ENCODE measurements around the gene LRBA.
"Not testable (repeated sequence)": the region's sequence is repeated elsewhere in the genome, so short reads cannot be mapped to it uniquely, and the experiment has no call there.

The LRBA gene

DNA sequence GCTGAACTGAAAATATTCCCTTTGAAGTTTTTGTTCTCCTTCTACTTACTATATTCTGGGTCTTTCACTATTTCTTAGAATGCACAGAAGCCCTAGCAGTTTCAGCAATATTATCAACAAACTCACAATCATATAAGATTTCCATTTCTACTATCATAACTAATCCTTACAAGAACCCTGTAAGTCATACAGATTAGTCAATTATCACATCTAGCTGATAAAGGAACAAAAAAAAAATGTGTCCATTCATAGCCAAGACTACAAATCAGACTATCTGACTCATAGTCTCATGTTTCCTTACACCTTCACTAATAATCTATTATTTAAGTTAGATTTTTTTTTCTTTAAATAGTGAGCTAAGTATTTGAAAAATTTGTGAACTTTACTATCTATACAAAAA lies 72.5 kb downstream of the LRBA start:
- no peak for DNase-seq

DNA sequence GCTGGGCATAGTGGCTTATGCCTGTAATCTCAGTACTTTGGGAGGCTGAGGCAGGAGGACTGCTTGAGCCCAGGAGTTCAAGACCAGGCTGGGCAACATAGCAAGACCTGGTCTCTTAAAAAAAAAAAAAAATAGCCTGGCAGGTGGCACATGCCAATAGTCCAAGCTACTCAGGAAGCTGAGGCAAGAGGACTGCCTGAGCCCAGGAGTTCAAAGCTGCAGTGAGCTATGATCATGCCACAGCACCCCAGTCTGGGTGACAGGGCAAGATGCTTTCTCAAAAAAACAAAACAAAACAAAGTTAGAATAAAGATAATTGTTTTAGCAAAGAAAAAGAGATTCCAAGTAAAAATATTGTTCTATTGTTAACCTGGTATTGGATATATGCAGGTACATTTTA lies 75.0 kb downstream of the LRBA start:
- no peak for DNase-seq

DNA sequence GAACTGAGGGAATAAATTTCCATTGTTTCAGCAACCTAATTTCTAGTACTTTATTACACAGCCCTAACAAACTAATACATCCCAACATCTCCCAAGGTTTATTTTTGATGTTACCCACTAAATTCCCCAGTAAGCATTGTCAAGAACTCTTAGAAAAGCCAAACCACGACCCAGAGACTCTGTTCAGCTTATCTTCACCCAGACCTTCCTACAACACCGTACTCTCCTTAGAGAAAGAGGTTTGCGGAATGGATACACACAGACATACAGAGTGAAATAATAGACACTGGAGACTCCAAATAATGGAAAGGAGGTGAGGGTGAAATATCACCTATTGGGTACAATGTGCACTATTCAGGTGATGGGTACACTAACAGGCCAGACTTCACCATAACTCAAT lies 75.6 kb downstream of the LRBA start:
- DNase-seq = no peak

DNA sequence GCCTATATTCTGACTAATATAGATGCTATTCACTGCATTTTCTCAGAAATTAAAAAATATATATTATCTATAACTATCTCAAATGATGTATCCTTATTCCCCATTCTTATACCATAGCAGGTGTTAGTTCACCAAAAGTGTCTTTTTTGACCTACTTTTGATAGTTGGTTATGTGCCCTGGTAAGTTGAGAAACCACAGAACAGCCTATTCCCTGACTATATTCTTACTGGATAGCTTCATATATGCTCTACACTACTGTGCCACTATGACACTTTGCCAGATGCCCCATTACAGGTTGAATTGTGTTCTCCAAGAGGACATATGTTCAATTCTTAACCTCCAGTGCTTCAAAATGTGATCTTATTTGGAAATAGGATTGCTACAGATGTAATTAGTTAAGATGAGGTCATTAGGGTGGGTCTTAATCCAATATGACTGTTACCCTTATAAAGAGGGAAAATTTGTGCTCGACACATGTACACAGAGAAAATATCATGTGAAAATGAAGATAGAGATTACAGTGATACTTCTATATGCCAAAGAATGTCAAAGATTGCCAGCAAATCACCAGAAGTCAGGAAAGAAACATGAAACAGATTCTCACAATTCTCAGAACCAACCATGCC lies 76.1 kb downstream of the LRBA start:
- no peak for DNase-seq

DNA sequence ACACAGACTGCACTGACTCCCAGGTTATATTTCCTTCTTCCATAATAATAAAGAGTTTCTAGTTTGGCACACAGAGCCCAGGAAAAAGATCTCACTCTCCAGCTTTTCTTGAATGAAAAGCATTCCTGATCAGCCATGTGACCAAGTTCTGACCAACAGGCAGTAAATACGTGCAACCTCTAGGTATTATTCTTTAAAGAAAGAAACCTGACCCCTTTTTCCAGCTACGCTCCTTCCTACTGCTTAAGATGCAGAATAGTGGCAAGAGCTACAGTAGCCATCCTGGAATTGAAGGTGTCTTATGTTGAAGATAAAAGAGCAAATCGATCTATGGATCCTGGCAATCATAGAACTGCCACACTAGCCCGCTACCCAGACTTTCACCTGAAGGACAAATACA lies 76.7 kb downstream of the LRBA start:
- no peak for DNase-seq

DNA sequence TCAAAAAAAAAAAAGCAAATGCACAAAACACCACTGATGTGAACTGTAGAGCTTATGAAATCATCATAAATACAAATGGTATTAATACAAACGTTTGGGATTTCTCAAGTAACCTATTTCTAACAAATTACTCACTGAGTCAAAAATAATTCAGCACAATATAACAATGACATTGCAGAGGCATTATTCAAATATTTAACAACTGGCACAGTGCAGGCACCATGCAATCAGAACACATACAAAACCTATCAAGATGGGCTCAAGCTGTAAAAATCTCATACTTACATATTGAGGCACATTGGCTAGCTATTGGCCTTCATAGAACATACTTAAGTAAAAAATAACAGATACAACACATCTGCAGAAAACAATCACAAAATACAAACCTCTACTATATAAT lies 81.1 kb downstream of the LRBA start:
- DNase-seq = no peak

DNA sequence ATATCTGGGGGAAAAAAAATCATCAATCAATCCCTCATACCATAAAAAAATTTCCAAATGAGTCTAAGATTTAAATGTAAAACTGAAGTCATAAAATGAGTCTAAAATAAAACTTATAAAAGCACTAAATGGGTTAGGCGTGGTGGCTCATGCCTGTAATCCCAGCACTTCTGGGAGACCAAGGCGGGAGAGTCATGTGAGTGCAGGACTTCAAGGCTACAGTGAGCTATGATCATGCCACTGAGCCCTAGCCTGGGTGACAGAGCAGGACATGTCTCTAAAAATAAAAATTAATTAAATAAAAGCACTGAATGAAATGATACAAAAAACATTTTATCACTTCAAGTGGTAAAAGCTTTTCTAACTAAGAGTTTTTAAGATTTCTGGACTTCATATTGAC lies 83.3 kb downstream of the LRBA start:
- DNase-seq = no peak

DNA sequence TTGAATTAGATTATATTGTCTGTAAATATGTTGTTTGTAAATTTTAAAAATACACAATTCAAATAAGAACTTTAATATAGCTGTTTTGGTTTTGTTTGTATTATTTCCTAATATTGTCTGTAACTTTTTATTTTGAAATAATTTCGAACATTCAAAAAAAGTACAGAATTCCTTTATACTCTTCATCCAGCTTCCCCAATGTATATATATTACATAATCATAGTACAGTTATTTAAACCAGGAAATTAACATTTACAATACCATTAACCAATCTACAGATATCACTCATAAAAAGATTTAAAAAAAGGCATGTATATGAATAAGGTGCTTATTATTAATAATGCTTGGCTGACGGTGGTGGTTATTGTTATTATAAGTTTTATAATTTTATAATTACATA lies 84.1 kb downstream of the LRBA start:
- DNase-seq = no peak

DNA sequence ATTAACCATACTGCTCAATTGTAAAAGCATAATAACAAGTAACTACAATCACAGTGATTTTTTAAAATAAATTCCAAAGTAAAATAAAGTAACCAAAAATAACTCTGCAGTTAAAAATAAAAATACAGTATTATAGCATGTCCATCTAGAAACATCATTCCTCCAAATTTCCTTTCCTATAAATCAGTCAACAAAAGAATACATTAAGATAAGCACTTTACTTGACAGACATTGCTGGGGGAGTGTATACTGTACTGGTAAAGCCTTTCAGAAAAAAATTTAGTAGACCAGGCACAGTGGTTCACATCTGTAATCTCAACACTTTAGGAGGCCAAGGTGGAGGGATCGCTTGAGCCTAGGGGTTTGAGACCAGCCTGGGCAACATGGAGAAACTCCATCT lies 91.1 kb downstream of the LRBA start:
- no peak for DNase-seq

DNA sequence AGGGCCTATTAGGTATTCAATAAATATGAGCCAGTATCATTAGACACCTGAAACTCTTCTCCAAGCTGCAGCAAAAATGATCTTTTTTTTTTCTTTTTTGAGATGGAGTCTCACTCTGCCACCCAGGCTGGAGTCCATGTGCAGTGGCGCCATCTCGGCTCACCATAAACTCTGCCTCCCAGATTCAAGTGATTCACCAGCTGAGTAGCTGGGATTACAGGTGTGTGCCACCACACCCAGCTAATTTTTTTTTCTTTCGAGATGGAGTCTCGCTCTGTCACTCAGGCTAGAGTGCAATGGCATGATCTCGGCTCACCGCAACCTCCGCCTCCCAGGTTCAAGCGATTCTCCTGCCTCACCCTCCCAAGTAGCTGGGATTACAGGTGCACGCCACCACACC lies 93.6 kb downstream of the LRBA start:
- not testable (repeated sequence) for DNase-seq

DNA sequence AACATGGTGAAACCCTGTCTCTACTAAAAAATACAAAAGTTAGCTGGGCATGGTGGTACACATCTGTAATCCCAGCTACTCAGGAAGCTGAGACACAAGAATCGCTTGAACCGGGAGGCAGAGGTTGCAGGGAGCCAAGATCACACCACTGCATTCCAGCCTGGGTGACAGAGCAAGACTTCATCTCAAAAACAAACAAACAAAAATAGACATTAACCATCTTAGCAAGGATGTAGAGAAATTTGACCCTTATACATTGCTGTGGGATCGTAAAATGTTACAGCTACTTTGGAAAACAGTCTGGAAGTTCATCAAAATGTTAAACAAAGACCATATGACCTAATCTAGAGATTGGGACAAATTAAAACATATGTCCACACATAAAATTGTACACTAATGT lies 96.5 kb downstream of the LRBA start:
- not testable (repeated sequence) for DNase-seq

DNA sequence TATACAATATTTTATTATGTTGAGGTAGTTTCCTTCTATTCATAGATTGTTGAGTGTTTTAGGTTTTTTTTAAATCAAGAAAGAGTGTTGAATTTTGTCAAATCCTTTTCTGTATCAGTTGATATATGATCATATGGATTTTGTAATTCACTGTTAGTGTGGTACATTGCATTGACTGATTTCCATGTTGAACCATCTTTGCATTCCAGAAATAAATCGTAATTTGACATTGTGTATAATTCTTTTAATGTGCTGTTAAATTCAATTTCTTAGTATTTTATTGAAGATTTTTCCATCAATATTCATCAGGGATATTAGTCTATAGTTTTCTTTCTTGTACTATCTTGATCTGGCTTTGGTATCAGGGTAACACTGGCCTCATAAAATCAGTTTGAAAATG lies 103.8 kb downstream of the LRBA start:
- DNase-seq = no peak

DNA sequence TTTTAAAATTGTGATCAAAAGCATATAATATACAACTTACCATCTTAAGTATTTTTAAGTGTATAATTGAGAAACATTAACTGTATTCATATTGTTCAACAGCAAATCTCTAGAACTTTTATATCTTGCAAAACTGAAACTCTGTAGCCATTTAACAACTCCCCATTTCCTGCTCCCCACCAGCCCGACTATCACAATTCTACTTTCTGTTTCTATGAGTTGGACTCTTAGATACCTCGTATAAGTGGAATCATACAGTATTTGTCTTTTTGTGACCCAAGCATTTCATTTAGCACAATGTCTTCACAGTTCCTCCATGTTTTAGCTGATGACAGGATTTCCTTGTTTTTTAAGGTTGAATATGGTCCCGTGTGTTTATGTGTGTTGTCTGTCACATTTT lies 106.0 kb downstream of the LRBA start:
- DNase-seq = no peak

DNA sequence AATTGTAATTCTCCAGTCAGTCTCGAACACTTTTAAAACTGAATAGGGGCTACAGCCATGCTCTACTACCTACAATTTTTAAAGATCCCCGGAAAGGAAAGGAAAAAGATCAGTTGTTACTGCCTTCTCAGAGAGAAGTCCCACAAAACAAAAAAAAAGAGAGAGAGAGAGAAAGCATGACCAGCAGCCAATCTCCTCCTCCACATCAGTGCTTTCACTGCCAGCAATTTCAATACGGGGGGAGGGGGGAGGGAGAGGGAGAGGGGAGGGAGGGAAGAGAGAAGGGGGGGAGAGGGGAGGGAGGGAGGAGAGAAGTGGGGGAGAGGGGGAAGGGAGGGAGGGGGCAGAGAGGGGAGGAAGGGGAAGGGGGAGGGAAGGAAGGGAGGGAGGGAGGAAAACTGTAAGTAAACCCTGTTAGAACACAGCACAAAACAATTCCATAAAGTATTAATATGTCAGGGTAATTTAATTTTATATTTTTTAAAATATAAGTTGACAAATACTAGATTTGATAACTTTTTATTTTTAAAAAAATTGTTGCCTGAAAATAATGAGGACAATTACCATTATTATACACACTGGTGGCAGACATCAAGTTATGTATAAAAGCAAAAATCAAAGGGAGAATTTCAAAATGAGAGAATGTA lies 108.0 kb downstream of the LRBA start:
- DNase-seq = no peak

DNA sequence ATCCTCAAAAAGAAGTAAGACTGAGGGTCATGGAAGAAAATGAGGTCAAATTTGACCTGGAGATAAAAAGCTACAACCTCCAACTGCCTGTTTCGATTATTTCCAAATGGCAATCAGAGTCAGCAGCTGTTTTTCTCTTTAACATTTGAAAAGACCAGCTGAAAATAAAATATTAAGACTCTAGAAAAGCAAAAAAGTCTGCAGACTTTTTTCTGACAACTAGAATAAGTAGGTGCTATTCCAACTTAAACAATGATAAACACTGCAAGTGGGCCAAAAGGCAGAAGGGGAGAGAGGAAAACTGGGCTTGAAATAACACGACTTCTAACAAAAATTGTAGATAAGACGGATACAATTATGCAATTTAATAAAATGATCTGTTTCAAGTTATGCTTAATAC lies 110.4 kb downstream of the LRBA start:
- no peak for DNase-seq

DNA sequence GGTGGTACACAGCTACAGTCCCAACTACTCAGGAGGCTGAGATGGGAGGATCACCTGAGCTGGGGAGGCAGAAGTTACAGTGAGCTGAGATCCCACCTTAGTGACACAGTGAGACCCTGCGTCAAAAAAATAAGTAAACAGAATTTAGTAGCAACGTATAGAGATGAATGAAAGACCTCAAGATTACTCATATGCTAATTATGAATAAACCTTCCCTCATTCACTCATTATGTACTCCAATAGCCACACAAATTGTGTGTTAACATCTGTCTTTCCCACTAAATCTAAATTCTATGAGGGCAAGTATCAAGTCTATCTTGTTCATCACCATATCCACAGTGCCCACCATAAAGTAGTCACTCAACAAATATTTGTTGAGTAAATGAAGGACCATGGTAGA lies 111.5 kb downstream of the LRBA start:
- no peak for DNase-seq

DNA sequence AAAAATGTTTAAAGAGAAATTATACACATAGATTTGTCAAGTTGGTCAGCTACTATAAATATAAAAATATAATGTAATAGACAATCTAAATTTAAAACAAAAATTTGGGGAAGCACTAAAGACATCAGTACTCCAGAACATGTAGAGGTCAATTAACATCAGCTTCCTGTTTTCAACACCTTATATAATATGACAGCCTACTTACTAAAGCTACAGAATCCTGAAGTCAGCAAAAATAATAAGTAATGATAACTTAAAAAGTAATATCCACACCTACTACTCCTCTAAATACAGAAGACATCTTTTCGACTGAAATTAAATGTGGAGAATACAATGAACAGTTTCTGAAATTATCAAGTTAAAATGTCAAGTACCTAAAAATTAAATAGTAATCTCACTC lies 118.6 kb downstream of the LRBA start:
- DNase-seq = no peak

DNA sequence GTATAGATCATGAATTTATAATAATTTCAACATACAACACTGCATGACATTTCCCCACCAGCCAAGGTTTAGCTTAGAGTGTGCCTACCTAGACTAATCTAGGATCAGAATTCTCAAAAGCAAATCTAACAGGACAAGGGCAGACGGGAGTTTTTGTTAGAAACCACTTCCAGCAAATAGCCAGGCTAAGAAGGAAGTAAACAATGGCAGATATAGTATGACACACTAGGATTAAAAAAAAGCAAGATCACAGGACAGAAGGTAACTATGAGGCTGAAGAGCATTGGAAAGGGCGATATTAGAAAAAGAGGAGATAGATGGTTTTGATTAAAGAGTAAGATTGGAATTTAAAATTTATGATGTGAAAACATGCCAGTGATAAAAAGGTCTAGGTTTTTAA lies 124.8 kb downstream of the LRBA start:
- no peak for DNase-seq

DNA sequence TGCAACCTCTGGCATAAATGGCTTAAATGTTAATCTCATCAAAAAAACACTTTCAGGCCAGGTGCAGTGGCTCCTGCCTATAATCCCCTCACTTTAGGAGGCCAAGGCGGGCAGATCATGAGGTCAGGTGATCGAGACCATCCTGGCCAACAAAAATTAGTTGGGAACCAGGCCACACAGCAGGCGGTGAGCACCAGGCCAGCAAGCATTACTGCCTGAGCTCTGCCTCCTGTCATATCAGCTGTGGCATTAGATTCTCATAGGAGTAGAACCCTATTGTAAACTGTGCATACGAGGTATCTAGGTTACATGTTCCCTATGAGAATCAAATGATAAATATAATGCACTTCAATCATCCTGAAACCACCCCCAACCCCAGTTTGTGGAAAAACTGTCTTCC lies 125.8 kb downstream of the LRBA start:
- DNase-seq = no peak

DNA sequence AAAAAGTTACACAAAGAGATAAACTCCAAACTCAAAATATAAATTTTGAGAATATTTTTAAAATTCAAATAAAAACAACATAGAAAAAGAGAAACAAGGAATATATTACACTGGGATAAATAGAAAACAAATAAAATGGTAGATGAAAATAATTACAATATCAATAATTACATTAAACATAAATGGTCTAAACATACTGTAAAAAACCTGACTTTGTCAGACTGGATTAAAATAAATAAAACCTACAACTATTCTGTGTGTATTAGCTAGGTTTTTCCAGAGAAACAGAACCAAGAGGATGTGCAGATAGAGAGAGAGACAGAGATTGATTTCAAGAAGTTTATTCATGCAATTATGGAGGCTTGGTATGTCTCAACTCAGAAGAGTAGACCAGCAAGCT lies 126.5 kb downstream of the LRBA start:
- no peak for DNase-seq

DNA sequence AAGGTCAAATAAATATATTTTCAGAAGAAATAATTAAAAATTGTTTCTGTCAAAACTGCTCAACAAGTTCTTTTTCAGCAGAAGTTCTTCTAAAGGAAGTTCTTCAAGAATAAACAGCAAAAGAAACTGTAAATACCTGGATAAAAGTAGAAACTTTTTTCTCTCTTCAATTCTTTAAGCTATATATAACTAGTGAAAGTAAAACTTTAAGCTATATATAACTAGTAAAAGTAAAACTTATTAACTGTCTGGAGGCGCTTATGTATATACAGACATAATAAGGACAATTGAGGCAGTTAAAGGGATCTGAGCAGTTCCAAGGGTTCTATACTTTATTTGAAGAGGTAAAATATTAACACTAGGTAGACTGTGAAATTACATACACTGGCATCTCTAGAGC lies 126.9 kb downstream of the LRBA start:
- DNase-seq = no peak

DNA sequence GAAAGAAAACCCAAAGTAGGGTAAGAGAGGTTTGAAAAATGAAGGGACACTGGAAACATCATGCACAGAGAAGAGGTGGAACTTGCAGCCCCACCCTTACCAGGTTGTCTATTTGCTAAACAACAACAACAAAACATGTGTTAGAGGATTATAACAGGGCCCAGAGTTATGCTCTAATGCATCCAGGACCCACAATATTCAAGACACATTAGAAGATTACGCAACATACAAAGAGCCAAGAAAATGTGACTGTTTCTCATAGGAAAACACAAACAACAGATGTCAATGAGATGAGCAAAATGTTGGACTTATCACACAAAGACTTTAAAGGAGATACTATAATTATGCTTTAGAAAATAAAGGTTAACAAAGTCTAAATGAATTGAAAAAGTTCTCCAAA lies 128.5 kb downstream of the LRBA start:
- no peak for DNase-seq

DNA sequence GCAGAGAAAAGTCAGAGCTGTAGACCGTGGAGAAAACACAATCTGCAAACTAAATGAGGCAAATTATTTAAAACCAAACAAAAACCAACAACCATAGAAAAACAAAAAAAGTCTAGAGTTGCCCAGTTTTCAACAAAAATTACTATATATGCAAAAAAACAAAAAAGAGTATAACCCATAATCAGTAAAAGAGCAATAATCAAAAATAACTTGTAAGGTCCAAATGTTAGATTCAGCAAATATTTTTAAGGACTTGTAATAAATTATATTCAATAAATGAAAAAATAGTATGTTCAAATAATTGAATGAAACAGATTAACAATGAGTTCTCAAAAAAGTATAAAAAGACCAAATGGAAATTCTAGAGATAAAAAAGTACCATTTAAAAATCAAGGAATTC lies 130.5 kb downstream of the LRBA start:
- no peak for DNase-seq

DNA sequence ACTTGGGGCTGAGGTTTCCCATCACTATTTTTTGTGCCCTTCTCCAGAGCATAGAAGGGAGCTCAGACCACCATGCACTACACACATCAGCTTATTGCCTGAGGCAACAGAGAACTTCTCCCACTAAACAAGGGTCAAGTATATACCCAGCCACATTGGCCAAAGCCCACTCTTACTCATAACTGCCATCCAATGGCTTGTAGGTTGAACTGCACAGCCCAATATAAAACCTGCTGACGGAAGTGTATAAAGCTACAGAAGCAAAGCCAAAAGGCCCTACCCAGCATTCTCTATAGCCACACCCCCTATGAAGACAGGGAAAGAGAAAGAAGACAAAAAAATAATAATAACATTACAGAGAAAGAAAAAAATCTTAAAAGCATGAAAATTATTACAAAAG lies 139.7 kb downstream of the LRBA start:
- no peak for DNase-seq

All from NCI-H526 (cell line).